HG02571 (cell line): Measurements from ENCODE around the gene PLD1.
"Not testable (repeated sequence)": the region's sequence is repeated elsewhere in the genome, so short reads cannot be mapped to it uniquely, and the experiment has no call there.

Experiments
- ATAC-seq: cut with Tn5 transposase; IDR thresholded peaks from one replicate; pipeline ENCODE4 v1.9.1; 2021; ENCODE audit warnings: mild to moderate bottlenecking, moderate library complexity; ENCODE audit not compliant: unreplicated experiment

The PLD1 gene

DNA sequence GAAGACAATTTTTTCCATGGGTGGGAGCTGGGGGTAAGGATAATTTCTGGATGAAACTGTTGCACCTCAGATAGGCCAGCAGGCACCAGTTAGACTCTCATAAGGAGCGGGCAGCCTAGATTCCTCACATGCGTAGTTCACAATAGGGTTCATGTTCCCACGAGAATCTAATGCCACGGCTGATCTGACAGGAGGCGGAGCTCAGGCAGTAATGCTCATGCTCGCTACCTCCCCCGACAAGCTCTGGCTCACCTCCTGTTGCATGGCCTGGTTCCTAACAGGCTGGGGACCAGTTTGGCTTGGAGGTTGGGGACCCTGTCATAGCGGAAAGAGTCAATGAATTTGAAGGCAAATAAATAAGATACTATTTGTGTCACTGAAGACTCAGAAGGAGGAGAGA lies 105.5 kb downstream of the PLD1 start:
- ATAC-seq, result no peak

DNA sequence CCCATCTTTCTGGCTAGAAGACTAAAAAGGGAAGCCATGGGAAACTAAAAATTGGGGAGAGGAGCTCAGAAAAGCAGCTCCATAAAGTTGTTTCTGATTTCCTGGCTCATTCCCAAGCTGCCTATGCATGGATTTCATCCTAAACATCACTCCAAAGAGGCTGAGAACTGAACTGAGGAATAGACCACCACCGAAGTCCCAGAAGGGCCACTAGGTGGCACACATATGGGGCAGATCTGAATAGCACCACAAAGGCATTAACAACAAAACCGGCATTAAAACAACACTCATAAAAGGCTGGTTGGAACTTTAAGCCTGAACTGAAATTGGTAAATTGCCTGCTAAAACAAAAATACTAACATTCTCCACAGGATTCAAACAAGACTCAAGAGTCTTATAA lies 106.3 kb downstream of the PLD1 start:
- no peak for ATAC-seq

DNA sequence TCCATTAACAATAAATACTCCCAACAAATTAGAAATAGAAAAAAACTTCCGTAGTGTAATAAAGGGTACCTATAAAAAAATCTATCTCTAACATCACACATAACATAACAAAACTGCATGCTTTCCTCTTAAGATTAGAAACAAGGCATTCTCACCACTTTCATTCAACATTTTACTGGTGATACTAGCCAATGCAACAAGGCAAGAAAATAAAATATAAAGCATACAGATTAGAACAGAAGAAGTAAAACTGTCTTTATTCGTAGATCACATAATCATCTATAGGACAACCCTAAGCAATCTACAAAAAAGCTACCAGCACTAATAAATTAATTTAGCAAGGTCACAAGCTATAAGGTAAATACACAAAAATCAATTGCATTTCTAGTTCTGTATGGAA lies 107.1 kb downstream of the PLD1 start:
- ATAC-seq, result no peak

DNA sequence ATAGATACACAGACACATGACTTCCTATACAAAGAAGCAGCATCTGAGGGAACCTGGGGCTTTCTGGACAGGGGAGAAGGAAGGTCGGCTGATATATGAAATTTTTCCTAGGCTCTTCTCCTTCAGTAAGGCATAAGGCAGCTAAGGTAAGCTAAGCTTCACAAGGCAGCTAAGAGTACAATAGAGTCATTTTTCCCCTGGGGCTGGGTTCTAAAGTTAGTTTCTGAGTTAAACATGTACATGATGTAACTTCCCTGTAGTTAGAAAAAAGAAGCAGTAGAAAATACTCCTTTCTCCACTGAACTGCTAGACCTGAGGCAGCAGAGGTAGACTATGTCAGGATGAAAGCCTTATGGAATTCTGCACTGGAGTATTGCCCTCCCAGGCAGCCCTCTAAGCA lies 109.6 kb downstream of the PLD1 start:
- ATAC-seq, result no peak

DNA sequence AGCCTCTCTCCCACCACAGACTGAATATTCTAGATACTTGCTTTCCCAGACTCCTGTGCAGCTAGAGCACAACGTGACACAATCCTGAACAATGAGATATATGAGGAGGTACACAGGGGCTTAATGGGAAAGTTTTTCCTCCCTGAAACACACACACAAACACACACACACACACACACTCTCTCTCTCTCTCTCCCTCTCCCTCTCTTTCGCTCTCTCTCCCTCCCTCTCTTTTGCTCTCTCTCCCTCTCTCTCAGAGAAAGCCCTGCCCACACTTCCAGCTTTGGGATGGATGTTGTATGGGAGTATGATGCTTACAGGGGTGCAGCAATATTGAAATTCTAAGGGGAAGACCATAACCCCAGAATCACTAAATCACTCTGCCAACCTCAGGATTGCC lies 110.1 kb downstream of the PLD1 start:
- ATAC-seq, result no peak

DNA sequence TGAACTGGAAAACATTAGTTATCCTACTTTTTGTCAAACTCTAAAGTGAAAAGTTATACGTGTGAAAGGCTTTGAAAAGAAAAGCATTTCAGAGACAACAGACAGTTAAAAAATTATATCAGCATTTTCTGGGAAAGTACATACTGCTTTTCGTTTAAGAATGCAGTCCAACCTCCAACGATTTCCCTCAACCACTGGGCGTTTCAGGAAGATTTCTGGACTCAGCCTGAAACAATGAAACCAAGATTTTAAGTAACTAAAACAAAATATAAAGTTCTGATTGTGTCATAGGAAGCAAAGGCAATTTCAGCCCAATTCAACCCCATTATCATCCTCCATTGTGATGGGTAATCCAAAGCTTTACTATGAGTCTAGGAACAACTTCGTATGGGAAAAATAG lies 110.7 kb downstream of the PLD1 start:
- ATAC-seq, result no peak

DNA sequence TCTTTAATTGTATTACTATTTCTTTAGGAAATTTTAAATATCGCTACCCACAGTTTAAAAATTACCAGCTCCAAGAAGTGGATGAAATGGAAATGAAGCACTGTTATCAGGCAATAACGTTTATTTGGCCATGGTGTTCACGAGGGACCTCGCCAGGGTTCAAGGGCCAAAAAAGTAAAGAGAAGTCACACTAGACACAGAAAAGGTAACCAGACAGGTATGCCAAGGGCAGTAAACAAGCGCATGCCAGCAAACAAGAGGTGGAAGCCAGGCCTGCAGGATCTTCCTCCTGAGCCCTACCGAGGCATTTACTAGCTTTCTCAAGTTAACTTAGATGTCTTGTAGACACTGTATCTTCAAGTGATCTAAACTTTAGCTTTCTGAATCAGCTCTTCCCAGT lies 113.5 kb downstream of the PLD1 start:
- no peak for ATAC-seq

DNA sequence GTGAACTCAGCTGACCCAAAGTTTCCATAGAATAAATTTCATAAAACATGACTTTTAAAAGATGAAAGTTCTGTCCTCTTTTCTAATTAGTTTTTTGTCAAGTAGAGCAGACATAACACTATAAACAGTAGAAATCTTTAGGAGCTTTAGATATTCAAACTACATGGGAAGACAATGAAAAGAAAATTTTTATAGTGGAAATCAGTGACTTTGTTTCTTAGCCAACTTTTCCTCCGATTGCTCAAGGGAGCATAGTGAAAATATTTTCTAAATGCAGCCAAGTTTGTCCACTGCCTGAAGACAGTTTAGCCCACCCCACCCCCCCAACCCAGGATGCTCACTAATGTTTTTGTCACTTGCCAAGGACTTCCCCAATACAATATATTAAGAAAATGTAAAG lies 114.9 kb downstream of the PLD1 start:
- ATAC-seq, result no peak

DNA sequence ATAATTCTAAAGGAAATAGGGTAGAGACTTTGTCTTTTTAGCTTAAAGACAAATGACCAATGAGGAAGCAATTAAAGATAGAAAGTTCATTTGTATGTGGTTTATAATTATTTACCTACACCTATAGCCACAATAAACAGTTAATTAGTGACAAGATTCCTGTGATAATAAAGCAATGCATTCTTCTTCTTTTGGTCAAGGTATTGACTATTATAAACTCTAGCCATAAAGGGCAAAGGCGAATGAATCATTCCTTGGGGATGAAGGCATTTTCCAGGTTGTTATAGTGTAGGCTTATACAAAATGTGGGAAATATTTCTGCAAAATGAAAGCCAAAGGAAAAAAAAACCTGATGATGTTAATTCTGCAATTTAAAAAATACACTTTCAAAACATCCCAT lies 115.4 kb downstream of the PLD1 start:
- ATAC-seq, result no peak

DNA sequence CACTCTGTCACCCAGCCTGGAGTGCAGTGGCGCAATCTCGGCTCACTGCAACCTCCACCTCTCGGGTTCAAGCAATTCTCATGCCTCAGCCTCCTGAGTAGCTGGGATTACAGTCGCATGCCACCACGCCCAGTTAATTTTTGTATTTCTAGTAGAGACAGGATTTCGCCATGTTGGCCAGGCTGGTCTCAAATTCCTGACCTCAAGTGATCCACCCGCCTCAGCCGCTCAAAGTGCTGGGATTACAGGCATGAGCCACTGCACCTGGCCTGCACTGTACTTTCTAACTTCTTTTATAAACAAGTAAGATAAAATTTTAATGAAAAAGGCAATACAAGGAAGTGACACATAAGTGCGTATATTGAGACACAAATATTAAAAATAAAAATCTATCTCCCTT lies 117.7 kb downstream of the PLD1 start:
- not testable (repeated sequence) for ATAC-seq

DNA sequence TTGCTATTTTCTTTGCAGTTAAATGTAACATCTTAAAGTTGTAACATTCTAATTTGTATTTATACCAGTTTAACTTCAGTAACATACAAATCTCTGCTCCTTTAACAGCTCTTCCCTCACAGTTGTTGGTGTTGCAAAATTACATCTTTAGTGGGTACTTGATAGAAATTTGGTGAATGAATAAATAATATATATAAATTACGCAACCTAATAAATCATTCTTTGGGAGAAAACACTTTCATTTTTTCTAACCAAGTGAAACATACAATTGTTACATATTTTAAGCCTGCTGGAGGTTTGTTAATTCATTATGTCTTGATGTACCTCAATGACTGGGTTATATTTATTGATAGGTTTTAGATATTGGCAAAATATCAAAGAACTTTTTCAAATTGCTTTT lies 118.8 kb downstream of the PLD1 start:
- ATAC-seq, result no peak

DNA sequence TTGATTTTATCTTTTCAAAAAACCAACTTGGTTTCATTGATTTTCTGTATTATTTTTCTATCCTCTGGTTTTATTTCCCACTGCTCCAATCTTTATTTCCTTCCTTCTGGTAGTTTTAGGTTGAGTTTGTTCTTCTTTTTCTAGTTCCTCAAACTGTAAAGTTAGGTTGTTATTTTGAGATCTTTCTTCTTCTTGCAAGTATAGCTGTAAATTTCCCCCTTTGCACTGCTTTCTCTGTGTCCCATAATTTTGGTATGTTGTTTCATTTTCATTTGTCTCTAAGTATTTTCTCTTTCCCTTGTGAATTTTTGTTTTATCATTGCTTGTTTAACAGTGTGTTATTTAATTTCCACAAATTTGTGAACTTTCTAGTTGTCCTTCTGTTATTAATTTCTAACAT lies 120.0 kb downstream of the PLD1 start:
- no peak for ATAC-seq

DNA sequence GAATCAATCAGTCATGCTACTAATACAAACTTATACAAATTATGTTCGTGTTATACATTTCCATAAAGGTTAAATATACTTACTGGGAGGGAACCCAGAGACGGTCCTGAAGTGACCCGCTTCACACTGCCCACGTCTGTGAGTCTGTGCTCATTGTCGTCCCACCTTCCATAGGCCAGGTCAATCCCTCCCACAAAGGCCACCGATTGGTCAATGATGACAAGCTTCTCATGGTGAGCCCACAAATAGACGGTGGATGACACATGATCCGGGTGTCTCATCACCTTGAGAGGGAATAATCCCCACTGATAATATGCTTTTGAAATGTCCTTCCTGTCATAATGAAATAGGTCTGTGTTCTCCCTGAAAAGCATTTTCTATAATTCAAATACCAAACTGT lies 121.7 kb downstream of the PLD1 start:
- no peak for ATAC-seq

DNA sequence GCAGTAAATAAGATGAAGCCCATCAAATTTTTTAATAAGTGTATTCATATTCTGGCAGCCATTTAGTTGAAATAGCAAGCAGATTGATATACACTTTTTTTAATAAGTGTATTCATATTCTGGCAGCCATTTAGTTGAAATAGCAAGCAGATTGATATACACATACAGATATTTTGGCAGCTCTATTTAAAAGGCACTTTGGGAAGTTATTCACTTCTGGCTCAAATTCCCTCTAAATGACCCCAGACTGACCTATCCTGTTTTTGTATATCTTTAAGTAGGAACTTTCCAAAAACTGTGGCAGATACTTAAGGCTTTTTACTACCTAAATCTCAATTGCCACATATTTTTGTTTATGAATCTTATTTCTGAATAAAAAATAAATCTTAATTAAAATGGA lies 122.3 kb downstream of the PLD1 start:
- no peak for ATAC-seq

DNA sequence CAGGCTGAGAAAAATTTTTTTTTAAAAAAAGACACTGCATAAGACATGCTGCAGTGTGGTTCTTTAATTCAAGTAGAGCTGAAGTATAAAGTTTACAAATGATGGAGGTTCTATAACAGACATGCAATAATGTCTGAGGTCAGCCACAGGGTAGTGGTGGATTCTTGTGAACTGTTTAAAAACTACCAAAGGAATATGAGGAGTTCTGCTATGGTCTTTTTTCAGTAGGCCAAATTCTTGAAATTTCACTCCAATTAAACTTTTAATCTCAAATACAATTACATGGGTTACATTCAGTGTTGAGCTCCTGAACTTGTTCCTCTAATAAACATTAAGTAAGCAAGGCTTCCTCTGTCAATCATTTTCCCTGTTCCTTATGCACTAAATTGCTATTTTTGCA lies 122.7 kb downstream of the PLD1 start:
- ATAC-seq, result no peak

DNA sequence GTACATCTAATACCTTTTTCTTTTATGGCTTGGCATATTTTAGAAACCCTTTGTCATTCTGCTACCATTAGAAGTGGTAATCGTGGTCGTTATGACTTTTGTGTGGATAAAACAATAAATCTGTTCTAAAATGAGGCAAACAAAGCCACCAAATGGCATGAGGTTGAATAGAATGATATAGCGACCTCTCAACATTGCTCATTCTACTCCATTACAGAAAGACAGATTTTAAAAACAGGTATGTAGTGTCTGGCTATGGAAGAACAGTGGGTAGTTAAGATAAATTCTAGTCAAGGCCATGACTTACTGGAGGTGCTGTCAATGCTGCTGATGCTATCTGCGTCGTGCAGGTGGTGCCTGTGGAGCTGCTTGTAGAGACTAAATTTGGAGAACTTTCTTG lies 123.2 kb downstream of the PLD1 start:
- no peak for ATAC-seq

DNA sequence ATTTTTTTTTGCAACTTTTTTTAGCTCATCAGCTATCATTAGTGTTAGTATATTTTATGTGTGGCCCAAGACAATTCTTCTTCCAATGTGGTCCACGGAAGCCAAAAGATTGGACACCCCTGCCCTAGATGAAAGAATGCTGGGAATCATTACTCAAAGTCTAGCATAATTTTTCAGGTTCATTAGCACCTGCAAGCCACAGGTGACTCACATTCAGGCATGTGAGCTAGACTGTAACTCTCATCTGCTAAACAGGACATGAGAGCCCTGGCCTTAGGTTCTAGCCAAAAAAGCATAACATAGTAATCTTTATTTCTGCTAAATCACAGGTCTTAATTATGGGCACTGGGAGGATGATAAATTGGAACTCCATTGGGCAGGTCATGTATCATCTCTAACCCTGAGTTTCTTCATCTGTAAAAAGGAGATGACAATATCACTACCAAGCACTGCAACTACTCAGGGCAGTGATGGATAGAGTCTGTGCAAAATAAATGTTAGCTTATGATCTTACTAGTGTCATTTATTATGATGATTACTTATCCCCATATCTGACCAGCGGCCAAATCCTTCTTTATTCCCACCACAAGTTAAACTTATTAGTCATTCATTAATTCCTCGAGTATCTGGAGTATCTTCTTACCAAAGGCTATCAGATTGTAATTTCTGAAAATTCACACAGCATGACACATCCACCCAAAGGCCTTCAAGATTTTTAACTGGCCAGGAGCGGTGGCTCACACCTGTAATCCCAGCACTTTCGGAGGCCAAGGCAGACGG lies 125.0 kb downstream of the PLD1 start:
- no peak for ATAC-seq

DNA sequence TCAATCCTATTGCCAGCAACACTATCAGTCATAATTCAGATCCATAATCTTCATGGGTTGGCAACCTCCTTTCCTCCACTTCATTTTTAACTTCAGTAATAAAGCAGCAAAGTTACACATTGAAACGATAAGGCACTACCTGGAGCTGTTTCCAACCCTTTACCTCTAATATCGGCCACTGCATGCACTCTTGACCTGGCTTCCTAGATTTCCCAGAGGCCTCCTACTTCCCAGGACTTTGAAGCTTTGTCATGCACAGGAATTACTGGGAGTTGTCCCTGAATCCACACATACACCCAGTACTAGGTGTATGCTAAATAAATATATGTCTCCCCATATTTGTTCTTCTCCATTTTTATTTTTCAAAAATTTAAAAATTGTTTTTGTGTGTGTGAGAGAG lies 126.1 kb downstream of the PLD1 start:
- no peak for ATAC-seq

DNA sequence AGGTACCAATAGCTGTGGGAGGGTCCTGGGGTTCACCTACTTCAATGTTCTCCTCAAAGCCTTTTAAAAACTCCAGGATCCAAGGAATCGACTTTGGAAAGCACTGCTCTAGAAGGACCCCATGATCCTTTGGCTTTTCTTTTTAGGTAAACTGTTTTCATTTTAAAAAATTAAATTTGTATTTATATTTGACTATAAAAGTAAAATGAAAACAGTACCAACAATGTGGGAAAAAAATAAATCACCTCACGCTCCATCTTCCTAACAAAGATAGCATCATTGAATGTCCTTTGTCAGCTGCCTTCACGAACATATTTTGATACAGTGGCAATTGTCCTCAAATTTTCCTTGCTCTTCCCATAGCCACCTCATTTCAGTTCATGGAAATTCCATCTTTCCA lies 127.5 kb downstream of the PLD1 start:
- no peak for ATAC-seq

DNA sequence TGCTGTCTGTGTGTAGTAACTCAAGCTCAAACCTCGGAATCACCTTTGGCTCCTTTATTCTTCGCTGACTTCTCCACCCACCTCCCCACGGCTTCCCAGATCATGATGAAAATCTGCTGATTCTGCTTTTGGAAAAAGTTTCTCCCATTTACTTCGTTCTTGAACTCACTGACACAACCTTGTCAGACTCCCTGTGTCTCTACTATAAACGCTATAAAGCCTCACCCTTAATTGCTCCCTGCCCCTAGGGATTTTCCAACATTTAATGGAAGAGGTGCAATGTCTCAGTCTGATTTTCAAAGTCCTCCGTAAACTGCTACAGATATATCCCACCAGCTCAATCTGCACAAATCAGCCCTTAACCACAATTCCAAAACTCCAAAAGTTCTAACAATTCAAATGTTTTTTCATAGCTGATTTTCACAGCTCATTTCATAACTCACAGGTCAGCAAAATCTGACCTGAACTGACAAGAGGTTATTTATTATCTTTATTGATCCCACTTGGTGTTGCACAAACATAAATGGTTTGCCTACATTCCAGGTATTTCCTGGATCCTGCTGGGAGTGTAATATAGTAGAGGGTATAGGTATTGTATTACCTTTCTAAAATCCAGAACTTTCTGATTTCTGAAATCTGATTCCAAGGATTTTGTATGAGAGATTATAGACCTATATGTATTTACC lies 129.4 kb downstream of the PLD1 start:
- ATAC-seq, result no peak

DNA sequence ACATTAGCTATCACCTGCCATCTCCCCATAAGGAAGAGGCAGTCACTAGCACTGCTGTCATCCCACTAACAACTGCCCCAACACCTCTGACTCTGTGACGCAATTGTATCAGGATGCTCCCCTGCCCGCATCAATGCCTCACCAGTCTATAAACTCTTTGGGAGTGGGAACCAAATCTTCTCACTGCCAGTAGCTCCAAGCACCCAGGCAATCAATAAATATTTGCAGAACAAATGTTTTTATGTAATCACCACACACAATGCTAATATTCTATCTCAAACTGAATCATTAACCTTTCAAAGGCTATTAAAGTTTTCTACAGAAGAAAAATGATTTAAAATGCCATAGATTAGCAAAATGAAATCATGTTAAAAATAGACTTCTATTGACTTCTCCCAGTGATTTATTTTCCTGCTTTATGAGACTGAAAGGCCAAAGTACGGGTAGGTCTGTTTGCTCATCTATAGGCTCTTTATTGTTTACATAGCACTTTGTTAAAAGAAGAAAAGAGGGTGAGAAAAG lies 131.3 kb downstream of the PLD1 start:
- ATAC-seq, result no peak

DNA sequence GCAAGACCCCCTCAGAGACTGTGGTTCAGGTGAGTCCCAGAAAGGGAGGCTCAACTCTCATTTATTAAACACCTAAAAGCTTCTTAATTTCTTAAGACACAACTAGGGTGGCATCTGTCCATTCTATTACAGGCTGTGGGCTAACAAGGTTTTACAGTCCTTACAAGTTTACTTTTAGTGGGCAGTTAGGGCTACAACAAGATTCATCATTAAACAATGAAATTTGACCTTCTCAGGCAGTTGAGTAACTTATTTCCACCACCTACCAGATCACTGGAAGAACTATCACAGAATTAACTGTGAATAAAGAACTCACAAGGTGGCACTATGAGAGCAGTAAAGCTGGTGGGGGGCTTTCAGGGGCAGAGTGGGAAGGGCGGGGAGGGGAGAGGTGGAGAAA lies 132.6 kb downstream of the PLD1 start:
- ATAC-seq, result no peak
